A172 (cell line): ENCODE measurements around the gene EFCAB11. TPM values are rescaled to one million over a fixed set of nuclear protein-coding genes. Genes with fewer than 3 reads are reported as not detected.

Experiments used
- DNase-seq: peaks from one replicate; pipeline ENCODE4 v3.0.0-alpha.2; 2015; ENCODE audit warnings: low spot score
- total RNA-seq: library from RNA; depleted of rRNA; stranded (reverse); fragments of >200 nt; shearing (Covaris generic); gene quantifications from 2 replicates; pipeline ENCODE4 v1.2.3, GENCODE V29; 2014

The EFCAB11 gene
- total RNA-seq, 1 experiment from 2014 or later, result 4.9 TPM

DNA sequence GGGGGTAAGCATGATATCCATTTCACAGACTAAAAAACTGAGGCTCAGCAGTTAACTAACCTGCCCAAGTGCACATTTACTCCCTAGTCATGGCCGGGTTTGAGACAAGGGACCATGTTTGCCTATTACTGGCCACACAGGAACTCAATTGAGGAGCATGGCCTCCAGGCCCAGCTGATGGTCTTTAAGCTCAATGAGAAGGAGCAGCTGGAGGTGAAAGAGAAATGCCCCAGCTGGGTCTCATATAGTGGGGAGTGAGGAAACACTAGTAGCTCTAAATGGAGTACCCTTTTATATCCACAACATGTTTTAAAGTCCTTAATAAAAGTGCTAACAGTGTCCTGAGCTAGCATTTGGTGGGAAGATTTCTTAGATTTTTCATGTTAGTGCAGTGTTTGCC lies 2.8 kb upstream of the EFCAB11 start:
- no peak for DNase-seq

DNA sequence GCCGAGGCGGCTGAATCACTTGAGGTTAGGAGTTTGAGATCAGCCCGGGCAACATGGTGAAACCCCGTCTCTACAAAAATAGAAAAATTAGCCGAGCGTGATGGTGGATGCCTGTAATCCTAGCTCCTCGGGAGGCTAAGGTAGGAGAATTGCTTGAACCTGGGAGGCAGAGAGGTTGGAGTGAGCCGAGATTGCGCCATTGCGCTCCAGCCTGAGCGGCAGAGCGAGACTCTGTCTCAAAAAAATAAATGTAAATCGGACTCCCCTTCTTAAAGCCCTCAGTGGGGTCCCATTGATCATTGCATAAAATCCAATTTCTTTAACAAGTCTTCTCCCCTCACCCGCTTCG lies 2.1 kb upstream of the EFCAB11 start:
- no peak for DNase-seq

DNA sequence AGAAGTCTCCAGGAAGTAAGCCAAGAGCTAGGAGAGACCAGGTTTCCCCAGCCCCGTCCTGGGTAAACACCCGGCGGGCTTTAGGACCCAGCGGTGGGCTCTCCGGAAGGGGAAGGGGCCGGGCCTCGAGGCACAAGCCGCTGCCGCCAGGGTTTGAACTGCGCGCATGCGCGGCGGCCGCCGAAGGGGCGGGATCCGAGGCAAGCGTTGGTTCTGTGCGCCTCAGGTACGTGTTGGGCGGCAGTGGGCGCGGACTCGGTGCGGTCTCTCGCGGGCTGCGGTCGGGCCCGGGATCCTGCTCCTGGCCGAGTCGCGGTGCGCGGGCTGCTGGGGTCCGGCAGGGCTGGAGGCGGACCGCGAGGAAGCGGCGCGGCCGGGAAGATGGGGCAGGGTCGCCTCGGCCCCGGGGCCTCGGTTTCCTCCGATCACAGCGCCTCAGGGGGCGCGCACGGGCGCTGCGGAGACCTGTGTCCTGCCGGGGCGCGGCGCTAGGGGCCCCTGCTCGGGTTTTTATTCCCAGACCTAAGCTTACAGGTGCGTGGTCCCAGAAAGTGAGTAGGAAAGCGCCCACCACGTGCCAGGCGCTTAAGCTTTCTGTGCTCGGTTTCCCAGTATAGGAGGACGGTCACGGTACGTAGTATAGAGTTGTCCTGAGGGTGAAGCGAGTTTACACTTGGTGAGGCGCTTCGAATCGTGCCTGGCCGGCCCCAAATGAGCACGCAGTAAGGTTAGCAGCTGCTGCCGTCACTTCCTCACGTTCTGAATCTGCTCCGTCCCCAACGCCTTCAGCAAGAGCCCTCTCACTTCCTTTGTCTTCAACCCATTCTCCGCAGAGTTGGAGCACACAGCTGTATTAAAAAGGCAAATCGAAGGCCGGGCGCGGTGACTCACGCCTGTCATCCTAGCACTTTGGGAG lies 1.5 kb upstream of the EFCAB11 start, which contains the start of gene TDP1:
Gene TDP1, plus strand, starts transcription at position 183 of the 916 bp plus-strand sequence. CDS start 7,188 bp downstream, outside the sequence.
- DNase-seq, result peak; percentile 91

DNA sequence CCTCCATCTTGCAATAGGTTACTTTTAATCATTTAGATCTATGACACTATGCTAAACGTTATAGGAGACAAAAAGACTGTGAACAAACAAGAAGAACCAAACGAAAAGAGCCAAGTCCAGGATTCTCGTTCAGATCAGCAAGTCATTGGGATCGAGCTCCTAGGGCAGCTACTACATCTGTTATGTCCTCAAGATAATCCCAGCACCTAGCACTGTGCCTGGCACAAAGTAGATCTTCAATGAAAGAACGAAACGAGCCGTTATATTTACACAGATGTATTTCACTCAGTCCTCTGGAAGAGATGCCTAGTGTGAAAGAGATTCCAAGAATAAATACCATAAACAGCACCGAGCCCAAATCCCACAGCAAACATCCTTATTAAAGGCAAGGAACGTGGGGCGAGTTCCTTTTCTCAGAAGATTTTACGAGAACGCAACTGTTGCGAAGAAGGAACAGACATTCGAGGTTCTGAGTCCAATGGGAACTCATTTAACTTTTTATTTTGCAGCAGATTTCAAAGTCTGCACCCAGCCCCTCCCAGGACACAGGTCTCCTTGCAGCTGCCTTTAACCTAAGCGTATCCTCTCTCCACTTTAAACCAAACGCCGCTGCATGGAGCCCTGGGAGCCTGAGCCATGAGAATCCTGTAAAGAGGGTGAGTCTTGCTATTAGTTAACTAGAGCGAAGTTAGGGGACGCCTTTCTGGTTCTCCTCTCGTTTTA lies 653 bp upstream of the EFCAB11 start:
- DNase-seq, result no peak

DNA sequence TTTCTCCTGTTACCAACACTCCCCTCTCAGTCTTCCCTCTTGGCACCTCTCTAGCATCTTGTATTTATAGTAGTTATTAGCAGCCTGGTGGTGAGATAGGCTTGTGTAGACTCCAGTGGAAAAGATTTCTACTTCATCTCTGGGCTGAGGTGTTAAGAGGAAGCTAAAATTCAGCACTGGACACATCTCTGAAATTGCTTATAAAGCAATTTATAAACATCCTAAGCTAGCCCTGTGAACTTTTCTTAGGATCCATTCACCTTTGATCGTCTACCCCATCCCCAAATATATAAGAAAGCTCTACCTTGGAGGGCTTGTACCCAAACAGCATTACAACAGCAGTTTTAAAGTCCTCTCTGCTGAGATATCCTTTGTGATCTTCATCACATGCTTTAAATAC lies 928 bp downstream of the EFCAB11 start:
- no peak for DNase-seq

DNA sequence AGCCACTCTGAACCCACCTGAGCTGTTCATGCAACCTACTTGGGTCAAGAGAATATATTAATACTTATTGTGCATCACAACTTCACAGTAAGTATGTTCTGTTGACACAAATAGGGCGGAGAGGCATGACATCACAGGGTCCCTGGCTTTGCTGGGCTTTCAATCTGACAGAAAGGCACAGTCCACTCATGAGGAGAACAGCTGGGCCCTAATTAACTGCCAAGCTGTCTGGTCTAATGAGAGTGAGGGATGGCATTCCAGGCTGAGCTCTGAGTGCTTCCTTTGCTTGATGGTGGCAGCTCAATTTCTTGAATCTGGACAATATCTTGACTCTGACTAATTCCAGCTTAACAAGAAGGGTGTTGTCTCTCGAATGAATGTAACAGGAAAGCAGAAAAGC lies 2.0 kb downstream of the EFCAB11 start:
- DNase-seq, result no peak

DNA sequence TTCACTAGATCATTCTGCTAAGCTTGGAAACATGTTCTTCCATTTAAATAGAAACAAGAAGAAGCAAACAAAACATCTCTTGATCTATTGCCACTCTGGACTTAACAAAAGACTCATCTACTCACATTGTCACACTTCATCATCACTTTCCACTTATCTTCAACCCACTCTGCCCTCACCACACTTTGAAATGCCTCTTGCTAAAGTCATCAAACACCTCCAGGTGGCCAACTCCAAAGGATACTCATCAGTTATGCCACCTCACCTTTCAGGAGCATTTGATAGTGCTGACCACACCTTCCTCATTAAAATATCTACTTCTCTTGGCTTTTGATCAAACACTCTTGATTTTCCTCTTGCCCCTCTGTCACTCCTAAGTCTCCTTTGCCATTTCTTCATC lies 7.2 kb downstream of the EFCAB11 start:
- DNase-seq, result no peak

DNA sequence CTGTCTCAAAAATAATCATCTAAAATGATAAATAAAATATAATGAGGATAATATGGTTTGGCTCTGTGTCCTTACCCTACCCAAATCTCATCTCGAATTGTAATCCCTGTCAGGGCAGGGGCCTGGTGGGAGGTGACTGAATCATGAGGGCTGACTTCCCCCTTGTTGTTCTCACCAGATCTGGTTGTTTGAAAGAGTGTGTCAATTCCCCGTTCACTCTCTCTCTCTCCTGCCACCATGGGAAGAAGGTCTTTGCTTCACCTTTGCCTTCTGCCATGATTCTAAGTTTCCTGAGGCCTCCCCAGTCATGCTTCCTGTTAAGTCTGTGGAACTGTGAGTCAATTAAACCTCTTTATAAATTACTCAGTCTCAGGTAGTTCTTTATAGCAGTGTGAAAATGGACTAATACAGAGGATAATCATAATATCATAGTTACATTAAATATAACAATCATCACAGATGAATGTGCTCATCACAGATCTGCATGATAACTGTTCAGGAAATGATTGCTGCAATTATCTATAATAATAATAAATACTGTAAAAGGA lies 12.6 kb downstream of the EFCAB11 start:
- no peak for DNase-seq

DNA sequence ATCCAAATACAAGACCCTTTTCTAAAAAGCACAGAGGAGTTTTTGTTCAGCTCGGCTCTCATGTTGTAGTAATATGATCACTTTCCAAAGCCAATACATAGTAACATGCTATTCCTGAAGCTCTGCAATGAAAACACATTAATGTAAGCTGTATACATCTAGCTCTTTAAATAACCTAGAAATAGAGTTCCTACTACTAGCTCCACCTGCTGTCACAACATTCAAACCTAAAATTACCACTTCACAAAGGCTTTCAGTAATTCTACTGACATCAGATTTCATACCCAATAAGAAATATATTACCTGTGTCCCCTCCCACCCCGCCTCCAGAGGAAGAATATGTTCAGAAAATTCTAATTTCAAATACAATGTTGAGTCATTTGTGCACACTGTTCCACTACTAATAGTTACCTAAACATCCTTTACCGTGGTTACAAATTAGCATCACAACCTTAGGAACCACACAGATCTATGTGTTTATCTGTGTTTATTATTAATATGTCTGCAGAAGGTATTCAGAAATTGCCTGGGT lies 17.8 kb downstream of the EFCAB11 start:
- DNase-seq, result no peak

DNA sequence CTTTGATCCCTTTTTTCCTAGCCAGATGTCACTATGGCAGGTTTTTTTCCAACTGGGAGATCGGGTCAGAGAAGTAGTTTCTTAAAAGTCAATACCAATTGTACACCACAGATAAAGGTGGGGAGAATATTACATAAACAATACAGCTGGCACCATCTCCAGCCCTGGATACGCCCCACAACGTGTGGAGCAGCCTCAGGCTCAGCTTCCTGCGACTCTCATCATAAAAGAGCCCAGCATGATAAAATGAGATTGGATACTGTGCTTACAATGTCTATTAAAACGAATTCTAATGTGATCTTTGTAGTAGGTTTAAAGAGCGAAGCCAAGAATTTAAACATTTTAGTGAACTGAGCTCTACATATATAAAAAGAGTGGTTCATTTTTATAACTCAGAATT lies 21.5 kb downstream of the EFCAB11 start:
- no peak for DNase-seq

DNA sequence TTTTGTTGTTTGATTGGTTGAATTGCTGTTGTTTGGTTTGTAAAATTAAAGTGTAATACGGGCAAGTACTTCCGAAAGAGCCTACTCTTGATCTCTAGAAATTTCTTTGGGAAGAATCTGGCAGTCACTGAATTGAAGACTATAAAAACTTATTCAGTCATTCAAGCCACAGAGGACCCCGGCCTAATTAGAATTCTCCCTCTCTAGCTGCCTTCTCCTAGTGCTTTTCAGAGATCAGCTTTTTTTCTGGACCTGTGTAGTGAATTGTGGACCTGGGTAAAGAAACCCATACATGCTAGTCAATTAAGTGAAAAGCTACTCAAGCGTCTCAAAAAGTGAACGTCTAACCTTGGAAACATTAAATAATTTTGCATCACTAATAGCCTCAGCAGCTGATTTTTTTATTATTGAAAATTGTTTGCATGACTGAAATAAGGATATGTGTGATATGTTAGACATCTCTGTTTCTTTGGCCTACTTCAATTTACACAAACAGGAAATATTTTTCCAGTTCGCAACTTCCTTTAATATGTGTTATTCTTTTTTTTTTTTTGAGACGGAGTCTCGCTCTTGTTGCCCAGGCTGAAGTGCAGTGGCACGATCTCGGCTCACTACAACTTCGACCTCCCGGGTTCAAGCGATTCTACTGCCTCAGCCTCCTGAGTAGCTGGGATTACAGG lies 27.2 kb downstream of the EFCAB11 start:
- DNase-seq, result no peak

DNA sequence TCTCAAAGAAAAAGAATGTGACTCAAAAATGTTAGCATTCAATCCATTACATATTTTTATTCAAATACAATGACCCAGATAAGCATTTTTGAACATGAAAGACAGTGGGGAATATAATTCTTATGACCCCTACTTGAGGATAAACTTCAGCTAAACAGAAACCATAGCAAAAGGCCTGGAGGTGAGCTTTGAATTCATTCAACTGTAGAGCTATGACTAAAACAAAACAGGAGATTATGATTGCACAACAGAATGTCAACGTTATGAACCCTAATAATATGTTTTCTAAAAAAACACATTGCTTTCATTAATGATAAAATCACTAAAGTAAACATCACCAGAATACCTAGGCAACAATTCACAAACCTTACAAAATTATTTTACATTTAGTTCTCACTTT lies 27.8 kb downstream of the EFCAB11 start:
- DNase-seq, result no peak

DNA sequence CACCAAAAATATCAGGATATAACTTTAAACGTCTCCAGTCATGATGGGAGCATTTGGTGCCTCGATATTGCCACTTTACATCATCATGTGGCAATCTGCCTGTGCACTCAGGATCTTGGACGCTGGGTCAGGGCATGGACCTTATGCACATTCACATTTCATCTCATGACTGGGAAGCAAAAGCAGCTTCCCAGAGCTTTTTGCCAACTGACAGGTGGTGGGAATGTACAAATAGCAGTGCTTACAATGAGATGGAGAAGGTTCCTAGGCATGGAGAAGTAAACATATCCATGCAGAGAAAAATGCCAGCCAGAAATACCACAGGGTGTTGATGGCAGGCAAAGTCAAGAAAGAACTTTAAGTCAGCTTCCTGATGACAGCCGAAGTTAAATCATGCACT lies 30.3 kb downstream of the EFCAB11 start:
- DNase-seq, result no peak

DNA sequence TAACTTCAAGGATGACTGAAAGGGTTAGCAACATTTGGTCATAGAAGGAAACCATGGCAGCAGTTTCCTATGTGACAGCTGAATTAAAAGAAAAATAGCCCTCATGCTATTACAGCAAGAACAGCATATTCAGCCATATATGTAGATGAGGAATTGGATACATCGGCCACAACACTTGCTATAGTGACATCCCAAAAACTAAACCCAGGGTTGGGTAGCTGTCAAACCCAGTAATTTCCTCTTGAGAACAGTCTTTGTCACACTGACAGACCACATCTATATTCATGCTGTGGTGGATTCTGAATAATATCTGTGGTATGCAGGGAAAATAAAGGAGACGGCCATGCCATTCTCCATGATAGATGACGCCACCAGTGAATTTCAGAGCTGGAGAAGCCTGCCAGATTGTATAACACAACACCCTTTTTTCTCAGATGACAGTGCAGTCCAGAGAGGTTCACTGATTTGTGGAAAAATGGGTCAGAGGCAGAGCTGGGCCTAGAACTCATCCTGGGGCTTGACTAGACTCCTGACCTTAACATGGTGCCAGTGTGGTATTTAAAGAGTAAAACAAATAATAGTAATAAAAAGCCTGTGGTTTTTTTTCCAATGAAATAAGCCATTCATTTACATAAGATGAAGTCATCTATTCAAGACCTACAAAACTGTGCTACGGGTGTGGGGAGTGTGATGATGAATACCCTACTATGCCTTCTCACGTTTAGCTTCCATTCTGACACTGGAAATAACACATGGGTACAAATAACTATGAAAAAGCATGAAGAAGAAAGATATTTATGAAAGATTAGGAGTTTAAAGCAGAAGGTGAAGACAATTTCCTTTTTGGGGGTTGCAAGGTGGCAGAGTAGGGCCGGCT lies 32.3 kb downstream of the EFCAB11 start:
- peak; percentile 70 for DNase-seq

DNA sequence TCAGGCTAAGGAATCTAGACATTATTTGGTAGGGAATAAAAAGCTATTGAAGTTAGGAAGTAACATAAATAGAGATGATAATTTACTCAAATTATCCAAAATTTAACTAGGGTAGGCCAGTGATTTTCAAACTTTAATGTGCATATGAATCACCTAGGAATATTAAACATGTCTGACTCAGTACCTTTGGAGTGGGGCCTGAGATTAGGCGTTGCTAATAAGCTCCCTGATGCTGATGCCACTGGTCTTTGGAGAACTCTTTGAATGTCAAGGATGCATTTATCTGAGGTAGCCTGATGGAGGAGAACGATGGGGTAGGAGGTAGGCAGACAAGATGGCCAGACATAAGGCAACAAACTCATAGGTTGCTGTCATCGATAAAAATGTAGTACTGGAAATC lies 33.2 kb downstream of the EFCAB11 start:
- DNase-seq, result no peak

DNA sequence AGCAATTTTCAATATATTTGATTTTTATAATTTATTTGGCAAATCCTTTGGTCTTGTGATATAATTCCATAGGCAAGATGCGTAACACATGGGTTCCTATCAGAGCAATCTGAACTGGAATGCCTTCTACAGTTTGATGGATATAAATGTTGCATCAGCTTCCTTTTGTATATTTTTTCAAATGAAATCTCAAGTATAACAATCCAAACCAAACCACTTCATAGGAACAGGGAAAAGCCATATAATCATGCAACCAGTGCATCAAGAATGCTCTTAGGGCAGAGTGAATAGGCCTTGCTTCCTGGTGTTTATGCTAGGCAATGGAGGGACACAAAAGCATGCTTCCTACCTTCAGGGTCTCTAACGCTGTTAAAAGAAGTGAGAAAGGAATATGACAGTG lies 34.5 kb downstream of the EFCAB11 start:
- DNase-seq, result no peak

DNA sequence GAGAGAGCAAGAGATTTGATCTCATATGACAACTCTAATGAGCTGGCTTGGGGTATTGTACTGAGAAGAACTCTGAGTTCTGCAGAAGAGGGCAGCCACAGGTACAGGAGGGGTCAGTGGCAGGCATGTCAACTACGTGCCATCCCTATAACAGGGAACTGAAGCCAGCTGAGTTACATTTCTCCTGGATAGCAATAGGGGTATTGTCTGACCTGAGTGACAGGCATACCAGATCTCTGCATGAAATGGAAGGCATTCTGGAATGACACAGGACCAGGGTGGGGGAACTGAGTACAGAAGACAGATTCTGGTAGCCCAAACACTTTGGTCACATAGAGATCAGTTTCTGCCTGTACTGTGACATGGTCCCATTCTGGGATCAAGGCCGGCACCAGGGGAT lies 35.8 kb downstream of the EFCAB11 start:
- no peak for DNase-seq

DNA sequence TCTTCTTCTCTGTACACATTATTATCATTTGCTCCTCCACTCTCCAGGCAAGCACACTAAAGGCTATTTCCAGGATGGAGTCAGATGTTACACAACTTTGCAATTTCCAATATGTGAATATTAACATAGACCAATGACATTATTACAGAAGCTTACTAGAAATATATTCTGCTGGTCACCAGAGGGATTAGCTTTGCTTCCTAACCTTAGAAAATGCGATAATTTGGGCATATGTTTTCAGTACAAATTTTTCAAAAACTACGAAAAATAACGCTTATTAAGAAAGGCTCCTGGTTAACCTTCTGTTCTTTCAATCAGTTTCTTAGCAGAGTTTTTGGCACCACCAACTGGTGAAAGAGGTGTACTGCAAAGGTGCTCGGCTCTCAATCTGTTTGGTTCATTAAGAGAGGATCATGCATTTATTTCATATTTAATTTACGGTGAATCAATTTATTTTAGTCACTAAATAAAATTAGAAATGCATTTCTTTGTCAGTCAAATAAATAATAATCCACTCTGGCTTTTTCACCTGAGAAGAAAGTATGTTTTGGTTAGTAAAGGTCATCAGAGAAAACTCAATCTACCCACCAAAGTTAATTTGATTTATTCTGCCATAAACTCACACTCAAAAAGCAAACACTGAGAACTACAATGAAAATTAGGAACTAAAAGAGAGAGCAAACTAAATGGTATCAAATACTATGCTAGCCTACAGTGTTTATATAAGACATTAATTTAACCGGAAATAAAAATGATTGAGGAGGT lies 39.2 kb downstream of the EFCAB11 start:
- peak; percentile 49 for DNase-seq

DNA sequence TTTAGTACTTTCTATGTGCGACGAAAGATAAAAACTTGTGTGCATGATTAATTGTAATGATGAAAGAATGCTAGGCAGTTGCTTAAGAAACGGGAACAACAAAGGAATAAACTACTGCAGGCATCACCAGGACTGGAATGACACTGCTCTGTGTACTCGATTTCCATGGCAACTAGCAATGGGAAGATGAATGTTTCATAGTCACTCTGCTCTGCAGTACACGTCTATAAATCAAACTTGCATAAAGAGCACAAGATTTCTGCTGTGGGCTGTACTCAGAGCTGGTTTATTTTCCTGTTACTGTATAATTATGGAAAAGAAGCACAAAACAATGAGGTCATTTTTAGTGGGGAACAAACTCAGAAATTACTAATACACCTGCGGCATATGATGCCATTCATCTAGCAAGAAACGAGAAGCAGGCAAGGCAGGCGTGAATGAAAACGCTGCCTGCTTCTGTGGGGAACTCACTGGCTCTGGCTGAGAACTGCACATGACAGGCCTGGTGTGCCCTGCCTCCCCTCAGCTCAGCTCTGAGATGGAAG lies 41.8 kb downstream of the EFCAB11 start:
- DNase-seq, result peak; percentile 72

DNA sequence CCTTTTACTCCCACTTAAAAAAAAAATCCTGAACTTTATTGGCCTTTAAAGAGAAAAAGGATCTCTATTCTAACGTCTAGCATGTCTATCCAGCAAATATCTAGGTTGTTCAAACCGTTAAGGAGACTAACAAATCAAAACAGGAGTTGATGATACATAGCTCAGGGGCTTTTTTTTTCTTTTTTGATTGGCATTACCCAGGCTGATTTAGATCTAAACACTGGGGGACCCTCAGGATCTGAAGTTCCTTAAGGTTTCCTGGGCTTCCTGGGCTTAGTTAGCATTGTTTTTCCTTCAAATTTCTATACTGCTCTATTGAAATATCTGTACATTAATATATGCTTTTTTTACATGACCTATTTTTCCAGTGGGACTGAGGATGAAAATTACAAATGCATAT lies 42.3 kb downstream of the EFCAB11 start:
- no peak for DNase-seq
